CD4-positive, alpha-beta T cell (primary cell): Measurements from ENCODE around the gene TFR2. TPM values are rescaled to one million over a fixed set of nuclear protein-coding genes. Genes with fewer than 3 reads are reported as not detected.
"Not testable (repeated sequence)": the region's sequence is repeated elsewhere in the genome, so short reads cannot be mapped to it uniquely, and the experiment has no call there.

Experiments used
- ATAC-seq: fragments of 200-7000 bp; cut with Tn5 transposase; one replicate; pipeline ENCODE4 v1.10.0; 2022; ENCODE audit warnings: mild to moderate bottlenecking; ENCODE audit not compliant: poor library complexity
- CTCF ChIA-PET: fragments of 350-600 bp; sonication (Branson Sonifier 250); formaldehyde crosslinking; loops from one replicate; lab custom pipeline; 2021; ENCODE audit warnings: antibody characterized with exemption, inconsistent platforms; lab: Charles Lee
- POLR2A ChIA-PET: fragments of 350-600 bp; sonication (Branson Sonifier 250); formaldehyde crosslinking; loops from one replicate; lab custom pipeline; 2021; ENCODE audit warnings: antibody characterized with exemption, inconsistent platforms; lab: Charles Lee
- DNase-seq, 14 experiments: peaks; one replicate each; pipeline ENCODE4 v3.0.0-alpha.2; 2013 to 2020; ENCODE audit warnings: mixed read lengths in 2 of 14
- H3K27ac ChIP-seq, 2 donors: one replicate each; pipeline versions ENCODE4 v1.5.1 to v1.7.0; 2013; ENCODE audit warnings: low read length in 2 of 2, low read depth in 1 of 2, mild to moderate bottlenecking in 1 of 2
- H3K27me3 ChIP-seq, 2 experiments: 1 replicate in 1 of 2; 2 replicates in 1 of 2; pipeline versions ENCODE4 v1.6.1 to v1.7.0; 2013; ENCODE audit warnings: low read length in 2 of 2, control low read depth in 1 of 2, mild to moderate bottlenecking in 1 of 2, moderate library complexity in 1 of 2; ENCODE audit not compliant: insufficient read depth in 2 of 2, control insufficient read depth in 1 of 2
- H3K36me3 ChIP-seq: one replicate; pipeline ENCODE4 v1.6.1; 2013; ENCODE audit warnings: low read length, control low read depth; ENCODE audit not compliant: insufficient read depth
- H3K4me1 ChIP-seq: one replicate; pipeline ENCODE4 v1.6.1; 2013; ENCODE audit warnings: low read length, control low read depth; ENCODE audit not compliant: insufficient read depth
- H3K4me3 ChIP-seq: one replicate; pipeline ENCODE4 v1.5.1; 2013; ENCODE audit warnings: mild to moderate bottlenecking, low read length, moderate library complexity
- H3K9me3 ChIP-seq, 2 experiments: 1 replicate in 1 of 2; 2 replicates in 1 of 2; pipeline versions ENCODE4 v1.6.1 to v1.7.0; 2013; ENCODE audit warnings: low read length in 2 of 2, mild to moderate bottlenecking in 2 of 2, control low read depth in 1 of 2, moderate library complexity in 1 of 2; ENCODE audit not compliant: control insufficient read depth in 1 of 2, insufficient read depth in 1 of 2
- H3K27ac Mint-ChIP-seq: one replicate; pipeline ENCODE4 v1.8.0; 2020; ENCODE audit warnings: mixed read lengths
- H3K27me3 Mint-ChIP-seq: one replicate; pipeline ENCODE4 v1.8.0; 2021; ENCODE audit warnings: mixed read lengths
- H3K36me3 Mint-ChIP-seq: one replicate; pipeline ENCODE4 v1.8.0; 2021; ENCODE audit warnings: low read depth, mixed read lengths
- H3K4me1 Mint-ChIP-seq: one replicate; pipeline ENCODE4 v1.8.0; 2021; ENCODE audit warnings: low read depth, mixed read lengths
- H3K4me3 Mint-ChIP-seq: one replicate; pipeline ENCODE4 v1.8.0; 2020; ENCODE audit warnings: mild to moderate bottlenecking, mixed read lengths
- H3K9me3 Mint-ChIP-seq: one replicate; pipeline ENCODE4 v1.8.0; 2020; ENCODE audit warnings: mixed read lengths
- CTCF ChIP-seq: fragments of 200-600 bp; IDR thresholded peaks from one replicate; pipeline ENCODE4 v1.8.0; 2022; ENCODE audit warnings: antibody characterized with exemption, mild to moderate bottlenecking
- intact Hi-C, 2 experiments: fragments of 100-400 bp; cut with DNase I in 1 of 2; cut with micrococcal nuclease in 1 of 2; formaldehyde crosslinking; loops; one replicate each; pipeline versions ENCODE4 v1.15.1 to v1.9.0; 2023 to 2025; cut with DNase I, micrococcal nuclease
- total RNA-seq, 174 experiments: library from RNA in 2 of 174; stranded (reverse) in 2 of 174; gene quantifications; one replicate each; pipeline ENCODE4 v1.2.3 and lab custom pipeline; 2021 to 2026

TFR2 gene
- total RNA-seq, 2 experiments from 2014 or later, result 1.7 to 2.3 TPM

GRCh38 chr7:100668069-100668449 is 26.7 kb upstream of the TFR2 start:
- Mint-ChIP-seq H3K27ac (no peak overlapping the region), H3K27me3 (no peaks in the 10 kb centered on the region), H3K4me1 (peaks cover under 1% of the 10 kb centered on the region), H3K4me3 (peak overlapping the region; percentile 66), H3K9me3 (no peaks in the 10 kb centered on the region), H3K36me3 (no peaks in the 10 kb centered on the region)
- ChIA-PET CTCF (no interaction called here), POLR2A (no interaction called here)
- peaks cover 7% of the 10 kb centered on the region for H3K4me1 ChIP-seq
- no peaks in the 10 kb centered on the region for H3K9me3 ChIP-seq
- no peak for TF ChIP-seq CTCF
- intact Hi-C loops, result no loop called here
- ATAC-seq, result no peak
- H3K36me3 ChIP-seq, result no peaks in the 10 kb centered on the region
- no peak for DNase-seq
- no peak overlapping the region for H3K4me3 ChIP-seq
- H3K27ac ChIP-seq, result no peak overlapping the region
- no peaks in the 10 kb centered on the region for H3K27me3 ChIP-seq

GRCh38 chr7:100667331-100668068 is 26.1 kb upstream of the TFR2 start:
- TF ChIP-seq CTCF, result no peak
- H3K9me3 ChIP-seq, result no peaks in the 10 kb centered on the region
- ChIA-PET CTCF (no interaction called here), POLR2A (no interaction called here)
- H3K27me3 ChIP-seq, result no peaks in the 10 kb centered on the region
- no peaks in the 10 kb centered on the region for H3K9me3 Mint-ChIP-seq
- no peak for ATAC-seq
- no peak overlapping the region for H3K27ac Mint-ChIP-seq
- H3K4me3 Mint-ChIP-seq, result no peak overlapping the region
- intact Hi-C loops, result no loop called here
- no peak overlapping the region for H3K27ac ChIP-seq
- no peaks in the 10 kb centered on the region for H3K27me3 Mint-ChIP-seq
- no peaks in the 10 kb centered on the region for H3K36me3 Mint-ChIP-seq
- H3K36me3 ChIP-seq, result no peaks in the 10 kb centered on the region
- no peaks in the 10 kb centered on the region for H3K4me1 Mint-ChIP-seq
- H3K4me1 ChIP-seq, result peaks cover 1% of the 10 kb centered on the region
- H3K4me3 ChIP-seq, result no peak overlapping the region
- no peak for DNase-seq

GRCh38 chr7:100665168-100665726 is 23.9 kb upstream of the TFR2 start:
- H3K36me3 ChIP-seq, result no peaks in the 10 kb centered on the region
- Mint-ChIP-seq H3K27me3 (no peaks in the 10 kb centered on the region), H3K4me3 (no peak overlapping the region), H3K9me3 (no peaks in the 10 kb centered on the region), H3K27ac (no peak overlapping the region), H3K36me3 (no peaks in the 10 kb centered on the region), H3K4me1 (no peaks in the 10 kb centered on the region)
- intact Hi-C loops, result no loop called here
- no peaks in the 10 kb centered on the region for H3K4me1 ChIP-seq
- ChIA-PET CTCF (no interaction called here), POLR2A (no interaction called here)
- no peaks in the 10 kb centered on the region for H3K9me3 ChIP-seq
- H3K4me3 ChIP-seq, result no peak overlapping the region
- no peak for ATAC-seq
- peaks cover 0 to 2% of the 10 kb centered on the region in 2 experiments for H3K27me3 ChIP-seq
- no peak for TF ChIP-seq CTCF
- no peak for DNase-seq
- no peak overlapping the region for H3K27ac ChIP-seq

- POLR2A ChIA-PET, H3K36me3 Mint-ChIP-seq, CTCF ChIA-PET, H3K4me3 ChIP-seq, H3K4me1 ChIP-seq, H3K9me3 ChIP-seq, H3K27ac Mint-ChIP-seq, intact Hi-C loops, H3K4me1 Mint-ChIP-seq, H3K36me3 ChIP-seq, ATAC-seq, DNase-seq, H3K27ac ChIP-seq, H3K4me3 Mint-ChIP-seq, H3K9me3 Mint-ChIP-seq: not testable (repeated sequence)
- H3K27me3 Mint-ChIP-seq, result peaks cover 20% of the 10 kb centered on the region
- peaks cover 9 to 21% of the 10 kb centered on the region in 2 experiments for H3K27me3 ChIP-seq
These were observed 20.9 kb upstream of the TFR2 start for GRCh38 chr7:100662194-100662776.
